OCI-LY3 (cell line): ENCODE data around the gene SLC49A3.

Source experiments
- H2AFZ ChIP-seq: fragments of 200-600, 300-600 bp; shearing (Covaris generic); 2 replicates; pipeline ENCODE4 v1.6.0; 2014; ENCODE audit warnings: antibody characterized with exemption, low read depth, low read length
- H3K27ac ChIP-seq: fragments of 200-600, 300-600 bp; sonication (generic); 2 replicates; pipeline ENCODE4 v1.5.1; 2014; ENCODE audit warnings: mild to moderate bottlenecking, low read length, moderate library complexity, mixed read lengths
- H3K27me3 ChIP-seq: fragments of 200-600, 300-600 bp; sonication (generic); 2 replicates; pipeline ENCODE4 v1.6.1; 2014; ENCODE audit warnings: low read depth, low read length, mixed read lengths
- H3K36me3 ChIP-seq: fragments of 200-600, 300-600 bp; sonication (generic); replicated peaks from 2 replicates; pipeline ENCODE3; 2014; ENCODE audit warnings: low read depth, low read length, mixed read lengths
- H3K4me1 ChIP-seq: fragments of 300-600, 200-600 bp; sonication (generic); 2 replicates; pipeline ENCODE4 v1.6.1; 2014; ENCODE audit warnings: low read length, mixed read lengths
- H3K4me2 ChIP-seq: fragments of 200-600, 300-600 bp; sonication (generic); 2 replicates; pipeline ENCODE4 v1.6.1; 2014; ENCODE audit warnings: low read length, mixed read lengths
- H3K4me3 ChIP-seq: fragments of 300-600, 200-600 bp; sonication (generic); 2 replicates; pipeline ENCODE4 v1.5.1; 2014; ENCODE audit warnings: antibody characterized with exemption, mild to moderate bottlenecking, low read length, moderate library complexity
- H3K79me2 ChIP-seq: fragments of 300-600, 200-600 bp; shearing (Covaris generic); 2 replicates; pipeline ENCODE4 v1.6.1; 2014; ENCODE audit warnings: mild to moderate bottlenecking, low read length, mixed read lengths
- H3K9ac ChIP-seq: fragments of 300-600, 200-600 bp; shearing (Covaris generic); 2 replicates; pipeline ENCODE4 v1.6.0; 2014; ENCODE audit warnings: mild to moderate bottlenecking, low read length, moderate library complexity
- H3K9me3 ChIP-seq: fragments of 200-600, 300-600 bp; shearing (Covaris generic); 2 replicates; pipeline ENCODE4 v1.6.1; 2014; ENCODE audit warnings: low read length, mixed read lengths; ENCODE audit not compliant: insufficient read depth
- H4K20me1 ChIP-seq: fragments of 200-600, 300-600 bp; sonication (generic); 2 replicates; pipeline ENCODE4 v1.6.1; 2016; ENCODE audit warnings: low read length, mixed read lengths; ENCODE audit not compliant: insufficient read depth
- CTCF ChIP-seq: fragments of 200-600, 300-600 bp; sonication (generic); IDR thresholded peaks from 2 replicates; pipeline ENCODE4 v1.5.1; 2014; ENCODE audit warnings: antibody characterized with exemption, low read length, low read depth
- EZH2phosphoT487 ChIP-seq: fragments of 200-600 bp; shearing (Covaris generic); IDR thresholded peaks from 2 replicates; pipeline ENCODE4 v1.6.1; 2018; ENCODE audit warnings: antibody characterized with exemption, mixed run types, low read depth

The SLC49A3 gene

GRCh38 chr4:686413-687040, 2.4 kb downstream of the SLC49A3 start:
- no peaks in the 10 kb centered on the region for H3K79me2 ChIP-seq
- H3K36me3 ChIP-seq, result no peaks in the 10 kb centered on the region
- no peak overlapping the region for H3K4me2 ChIP-seq
- no peaks in the 10 kb centered on the region for H3K27me3 ChIP-seq
- H4K20me1 ChIP-seq, result no peaks in the 10 kb centered on the region
- TF ChIP-seq CTCF (no peak), EZH2phosphoT487 (no peak)
- H3K9ac ChIP-seq, result no peak overlapping the region
- H2AFZ ChIP-seq, result no peak overlapping the region
- no peak overlapping the region for H3K27ac ChIP-seq
- no peaks in the 10 kb centered on the region; the same call in 1 of the 2 replicates for H3K4me1 ChIP-seq
- H3K9me3 ChIP-seq, result no peaks in the 10 kb centered on the region
- H3K4me3 ChIP-seq, result no peak overlapping the region

GRCh38 chr4:685679-686412, 3.1 kb downstream of the SLC49A3 start:
- no peaks in the 10 kb centered on the region for H4K20me1 ChIP-seq
- no peak overlapping the region for H3K4me2 ChIP-seq
- H3K27ac ChIP-seq, result no peak overlapping the region
- TF ChIP-seq CTCF (no peak), EZH2phosphoT487 (no peak)
- no peak overlapping the region for H3K9ac ChIP-seq
- H3K36me3 ChIP-seq, result no peaks in the 10 kb centered on the region
- H3K9me3 ChIP-seq, result no peaks in the 10 kb centered on the region
- no peak overlapping the region for H2AFZ ChIP-seq
- H3K27me3 ChIP-seq, result no peaks in the 10 kb centered on the region
- no peaks in the 10 kb centered on the region; the same call in 1 of the 2 replicates for H3K4me1 ChIP-seq
- H3K79me2 ChIP-seq, result no peaks in the 10 kb centered on the region
- H3K4me3 ChIP-seq, result no peak overlapping the region

- Histone ChIP-seq H3K9ac (no peak overlapping the region), H3K4me1 (no peaks in the 10 kb centered on the region; the same call in 1 of the 2 replicates)
Measured at GRCh38 chr4:684623-685327, 4.2 kb downstream of the SLC49A3 start.

More at GRCh38 chr4:684623-685327, 4.2 kb downstream of the SLC49A3 start:
- Histone ChIP-seq H3K27me3 (no peaks in the 10 kb centered on the region), H3K27ac (no peak overlapping the region), H3K79me2 (no peaks in the 10 kb centered on the region), H3K4me3 (no peak overlapping the region), H3K9me3 (no peaks in the 10 kb centered on the region), H2AFZ (no peak overlapping the region), H3K4me2 (no peak overlapping the region), H4K20me1 (no peaks in the 10 kb centered on the region), H3K36me3 (no peaks in the 10 kb centered on the region)
- TF ChIP-seq CTCF (no peak), EZH2phosphoT487 (no peak)
